Measurements from ENCODE around the gene CCL14. TPM values are rescaled to one million over a fixed set of nuclear protein-coding genes. Genes with fewer than 3 reads are reported as not detected.
"Not testable (repeated sequence)": the region's sequence is repeated elsewhere in the genome, so short reads cannot be mapped to it uniquely, and the experiment has no call there.

Gene CCL14
- total RNA-seq, 4 donors from 2014 or later: 3.5 to 28.2 (median 17.3) TPM

DNA sequence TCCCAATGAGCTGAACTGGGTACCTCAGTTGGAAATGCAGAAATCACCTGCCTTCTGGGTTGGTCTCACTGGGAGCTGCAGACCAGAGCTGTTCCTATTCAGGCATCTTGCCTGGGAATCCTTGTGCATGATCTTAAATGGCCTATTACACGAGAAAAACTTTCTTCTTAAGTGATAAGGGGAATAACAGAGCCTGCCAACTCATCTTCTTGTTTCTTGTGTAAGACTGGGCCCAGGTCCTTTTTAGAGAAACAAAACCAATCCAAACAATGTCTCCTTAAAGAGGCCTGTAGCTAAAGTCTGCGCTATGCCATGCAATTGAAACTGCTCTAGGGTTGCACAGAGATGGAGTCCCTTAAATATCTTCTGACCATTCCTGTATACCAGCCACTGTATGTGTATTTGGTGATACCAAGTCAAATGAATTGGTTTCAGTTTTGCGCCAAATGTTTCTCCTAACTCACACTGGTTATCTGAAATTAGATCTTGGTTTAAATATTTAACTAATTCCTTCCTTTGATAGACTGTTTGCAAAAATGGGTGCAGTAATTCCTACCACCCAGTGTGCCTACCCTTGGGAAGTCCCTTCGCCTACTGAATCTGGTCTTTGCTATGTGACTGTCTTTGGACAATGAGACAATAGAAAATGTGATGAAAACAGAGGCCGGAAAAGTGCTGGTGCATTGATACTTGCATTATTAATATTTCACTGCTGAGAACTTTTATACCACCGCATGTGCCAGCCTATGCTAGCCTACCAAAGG is 37.8 kb upstream of the CCL14 start:
- TF ChIP-seq CTCF (IDR thresholded peaks at IDR 0.05): no peak
- TF ChIP-seq POLR2A (IDR thresholded peaks at IDR 0.05): no peak
- WGBS, 2 donors: 89 to 91% methylated on average over 6 of the region's 6 CpGs
- no peak overlapping the region for H3K4me3 ChIP-seq (ENCODE audit: low read depth, poor library complexity, severe bottlenecking)
- intact Hi-C loops (cut with DNase I; ENCODE audit: low total_unique reads): no loop called here
- DNase-seq (ENCODE audit: low spot score in 2 of 2): no peak

GRCh38 chr17:36019423-36019822 is 32.9 kb upstream of the CCL14 start:
- DNase-seq (ENCODE audit: low spot score in 2 of 2): no peak
- H3K4me3 ChIP-seq (ENCODE audit: low read depth, poor library complexity, severe bottlenecking): no peak overlapping the region
- WGBS, 2 donors: 86 to 89% methylated on average over 2 of the region's 2 CpGs
- intact Hi-C loops (cut with DNase I; ENCODE audit: low total_unique reads): no loop called here
- TF ChIP-seq POLR2A (IDR thresholded peaks at IDR 0.05) (no peak), CTCF (IDR thresholded peaks at IDR 0.05) (no peak)

DNA sequence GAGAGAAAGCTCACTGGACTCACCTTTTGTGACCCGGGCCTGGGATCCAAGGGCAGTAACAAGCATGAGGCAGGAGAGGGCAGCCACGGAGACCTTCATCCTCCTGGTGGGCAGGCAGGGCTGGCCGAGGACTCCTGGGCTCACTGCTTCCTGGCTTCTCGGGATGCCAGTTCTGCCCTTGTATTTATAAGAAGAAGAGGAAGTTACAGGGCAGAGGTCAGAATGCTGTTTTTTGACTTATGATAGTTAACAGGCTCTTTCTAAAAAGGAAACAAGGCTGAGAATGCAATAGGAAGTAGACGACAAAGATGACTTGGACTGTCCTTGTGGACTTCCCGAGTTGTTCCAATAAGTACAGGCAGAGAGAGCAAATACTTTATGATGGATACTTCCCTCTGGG is 31.3 kb upstream of the CCL14 start, which contains the start of gene CCL23:
TSS of gene CCL23 (minus strand) at position 174 of the 400 bp plus-strand sequence. CDS start at position 99, 75 bp downstream.
- intact Hi-C loops (cut with DNase I; ENCODE audit: low total_unique reads): no loop called here
- TF ChIP-seq CTCF (IDR thresholded peaks at IDR 0.05): no peak
- no peak for DNase-seq (ENCODE audit: low spot score in 2 of 2)
- H3K4me3 ChIP-seq (ENCODE audit: low read depth, poor library complexity, severe bottlenecking): no peak within 1 kb of the TSS
- WGBS, 2 donors: 59 to 60% methylated on average over 6 of the region's 6 CpGs

GRCh38 chr17:36016555-36016954 is 30.0 kb upstream of the CCL14 start:
- DNase-seq (ENCODE audit: low spot score in 2 of 2): no peak
- WGBS, 2 donors: 89 to 95% methylated on average over 2 of the region's 2 CpGs
- no peak for TF ChIP-seq POLR2A (IDR thresholded peaks at IDR 0.05)
- no peak for TF ChIP-seq CTCF (IDR thresholded peaks at IDR 0.05)
- no peak overlapping the region for H3K4me3 ChIP-seq (ENCODE audit: low read depth, poor library complexity, severe bottlenecking)
- intact Hi-C loops (cut with DNase I; ENCODE audit: low total_unique reads): no loop called here

GRCh38 chr17:36015895-36016294 is 29.4 kb upstream of the CCL14 start:
- 88 to 93% methylated on average over 4 of the region's 4 CpGs for WGBS, 2 donors
- DNase-seq (ENCODE audit: low spot score in 2 of 2); intact Hi-C loops (cut with DNase I; ENCODE audit: low total_unique reads); H3K4me3 ChIP-seq (ENCODE audit: low read depth, poor library complexity, severe bottlenecking): not testable (repeated sequence)

- H3K4me3 ChIP-seq (ENCODE audit: low read depth, poor library complexity, severe bottlenecking): no peak overlapping the region
- TF ChIP-seq CTCF (IDR thresholded peaks at IDR 0.05): no peak
- no peak for TF ChIP-seq POLR2A (IDR thresholded peaks at IDR 0.05)
- intact Hi-C loops (cut with DNase I; ENCODE audit: low total_unique reads): no loop called here
- DNase-seq (ENCODE audit: low spot score in 2 of 2): no peak
- WGBS, 2 donors: 72 to 75% methylated on average over 5 of the region's 5 CpGs
Observed at GRCh38 chr17:36014946-36015345, 28.4 kb upstream of the CCL14 start.

Data from lower leg skin (tissue), 4 donors.